ENCODE results near the gene TAF1B. TPM values are rescaled to one million over a fixed set of nuclear protein-coding genes. Genes with fewer than 3 reads are reported as not detected.
A peak's percentile ranks its signal among the peaks of the same experiment; 100 is the strongest.
"Not testable (repeated sequence)": the region's sequence is repeated elsewhere in the genome, so short reads cannot be mapped to it uniquely, and the experiment has no call there.

TAF1B gene
- total RNA-seq, 2 donors from 2014 or later: 14.8 to 16.0 TPM

DNA sequence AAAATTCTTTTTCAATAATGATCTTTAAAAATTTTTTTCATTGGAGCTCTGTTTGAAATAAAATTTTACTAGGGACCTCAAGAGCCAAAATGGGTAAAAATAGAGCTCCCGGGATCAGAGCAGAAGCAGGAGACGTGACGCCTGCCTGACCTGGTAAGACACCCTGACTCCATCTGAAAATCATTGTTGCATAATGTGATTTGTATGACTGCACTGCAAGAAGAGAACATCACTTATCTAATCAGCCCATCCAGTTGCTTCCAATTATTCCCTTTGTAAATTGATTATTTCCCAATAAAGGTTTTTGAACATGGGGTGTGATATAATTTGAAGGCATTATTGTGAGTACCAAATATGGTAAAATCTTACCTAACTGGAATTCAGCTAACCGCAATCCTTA lies 17.1 kb upstream of the TAF1B start:
- no peak for DNase-seq (ENCODE audit: low spot score)
- H3K36me3 ChIP-seq: no peaks in the 10 kb centered on the region
- WGBS: 85% methylated on average over 4 of the region's 4 CpGs
- H3K27me3 ChIP-seq (replicated peaks; ENCODE audit: insufficient read depth): no peaks in the 10 kb centered on the region
- H3K9me3 ChIP-seq: no peaks in the 10 kb centered on the region
- no peak for TF ChIP-seq POLR2AphosphoS5 (IDR thresholded peaks at IDR 0.05)
- TF ChIP-seq POLR2A (IDR thresholded peaks at IDR 0.05): no peak
- TF ChIP-seq, protein P1, sequence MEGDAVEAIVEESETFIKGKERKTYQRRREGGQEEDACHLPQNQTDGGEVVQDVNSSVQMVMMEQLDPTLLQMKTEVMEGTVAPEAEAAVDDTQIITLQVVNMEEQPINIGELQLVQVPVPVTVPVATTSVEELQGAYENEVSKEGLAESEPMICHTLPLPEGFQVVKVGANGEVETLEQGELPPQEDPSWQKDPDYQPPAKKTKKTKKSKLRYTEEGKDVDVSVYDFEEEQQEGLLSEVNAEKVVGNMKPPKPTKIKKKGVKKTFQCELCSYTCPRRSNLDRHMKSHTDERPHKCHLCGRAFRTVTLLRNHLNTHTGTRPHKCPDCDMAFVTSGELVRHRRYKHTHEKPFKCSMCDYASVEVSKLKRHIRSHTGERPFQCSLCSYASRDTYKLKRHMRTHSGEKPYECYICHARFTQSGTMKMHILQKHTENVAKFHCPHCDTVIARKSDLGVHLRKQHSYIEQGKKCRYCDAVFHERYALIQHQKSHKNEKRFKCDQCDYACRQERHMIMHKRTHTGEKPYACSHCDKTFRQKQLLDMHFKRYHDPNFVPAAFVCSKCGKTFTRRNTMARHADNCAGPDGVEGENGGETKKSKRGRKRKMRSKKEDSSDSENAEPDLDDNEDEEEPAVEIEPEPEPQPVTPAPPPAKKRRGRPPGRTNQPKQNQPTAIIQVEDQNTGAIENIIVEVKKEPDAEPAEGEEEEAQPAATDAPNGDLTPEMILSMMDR (IDR thresholded peaks at IDR 0.05): no peak
- peaks cover 6% of the 10 kb centered on the region for H3K4me1 ChIP-seq (replicated peaks)
- no peak overlapping the region for H3K27ac ChIP-seq
- intact Hi-C loops (cut with DNase I): no loop called here
- no peak overlapping the region for H3K4me3 ChIP-seq

DNA sequence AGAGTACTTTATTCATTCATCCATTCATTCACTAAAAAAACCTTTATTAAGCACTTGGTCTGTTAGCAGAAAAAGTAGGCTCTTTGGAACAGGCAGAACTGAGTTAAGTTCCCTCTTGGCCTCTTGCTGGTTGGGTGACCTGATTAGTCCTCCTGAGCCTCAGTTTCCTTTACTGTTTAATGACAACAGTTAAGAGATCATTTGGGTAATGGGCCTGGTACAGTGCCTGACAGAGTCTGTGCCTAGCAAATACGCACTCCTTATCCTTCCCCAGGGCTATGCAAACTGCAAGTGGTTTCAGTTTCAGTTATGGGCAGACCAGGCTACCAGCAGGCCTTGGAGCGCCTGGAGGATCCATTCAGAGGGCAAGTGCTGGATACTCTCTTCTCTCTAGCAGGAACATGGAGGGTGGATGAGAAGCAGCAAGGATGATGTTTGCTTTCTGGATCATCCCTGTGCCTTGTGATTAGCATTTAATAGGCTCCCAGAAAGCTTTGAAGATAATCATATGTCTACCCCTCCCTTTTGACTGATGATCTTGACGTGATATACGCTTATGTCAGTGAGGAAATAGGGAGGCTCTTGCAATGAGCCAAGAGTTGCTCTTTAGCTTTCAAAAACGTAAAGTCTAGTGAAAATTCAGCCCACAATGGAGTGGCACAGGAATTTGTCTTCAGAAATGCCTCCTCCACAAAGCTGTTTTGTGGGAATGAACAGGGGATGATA lies 12.4 kb upstream of the TAF1B start:
- peak overlapping the region; percentile 66 to 85 for H3K27ac ChIP-seq
- peak; percentile 38 for DNase-seq (ENCODE audit: low spot score)
- no peaks in the 10 kb centered on the region for H3K27me3 ChIP-seq (replicated peaks; ENCODE audit: insufficient read depth)
- peaks cover 7% of the 10 kb centered on the region for H3K4me1 ChIP-seq (replicated peaks)
- H3K4me3 ChIP-seq: no peak overlapping the region
- intact Hi-C loops (cut with DNase I): no loop called here
- no peaks in the 10 kb centered on the region for H3K36me3 ChIP-seq
- no peaks in the 10 kb centered on the region for H3K9me3 ChIP-seq
- TF ChIP-seq POLR2A (IDR thresholded peaks at IDR 0.05) (no peak), POLR2AphosphoS5 (IDR thresholded peaks at IDR 0.05) (no peak)
- TF ChIP-seq, protein P1 (IDR thresholded peaks at IDR 0.05): no peak
- 36% methylated on average over 5 of the region's 5 CpGs for WGBS

DNA sequence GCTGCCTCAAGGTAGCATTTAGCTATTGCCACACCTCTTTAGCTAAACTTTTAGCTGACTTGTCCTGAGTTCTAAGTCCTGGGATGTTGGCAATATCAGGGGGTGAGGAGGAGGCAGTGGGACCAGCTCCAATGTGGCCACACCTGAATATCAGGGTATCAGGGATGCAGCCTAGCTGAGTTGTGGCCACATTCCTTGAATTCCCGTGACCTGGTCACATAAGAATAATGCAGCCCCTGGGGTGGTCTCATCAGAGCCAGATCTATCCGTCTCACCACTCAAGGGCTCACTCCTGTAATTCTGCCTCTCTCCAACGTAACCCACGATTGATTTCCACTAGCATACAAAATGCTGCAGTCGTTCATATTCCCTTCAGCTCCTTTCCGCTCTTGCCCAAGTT lies 11.6 kb upstream of the TAF1B start:
- Histone ChIP-seq H3K9me3 (no peaks in the 10 kb centered on the region), H3K4me3 (no peak overlapping the region), H3K4me1 (replicated peaks) (peaks cover 7% of the 10 kb centered on the region), H3K36me3 (no peaks in the 10 kb centered on the region), H3K27me3 (replicated peaks; ENCODE audit: insufficient read depth) (no peaks in the 10 kb centered on the region), H3K27ac (peak overlapping the region; percentile 66 to 85)
- 72% methylated on average over 6 of the region's 6 CpGs for WGBS
- intact Hi-C loops (cut with DNase I): no loop called here
- no peak for DNase-seq (ENCODE audit: low spot score)
- TF ChIP-seq POLR2AphosphoS5 (IDR thresholded peaks at IDR 0.05) (no peak), POLR2A (IDR thresholded peaks at IDR 0.05) (no peak)
- TF ChIP-seq, protein P1 (IDR thresholded peaks at IDR 0.05): no peak

DNA sequence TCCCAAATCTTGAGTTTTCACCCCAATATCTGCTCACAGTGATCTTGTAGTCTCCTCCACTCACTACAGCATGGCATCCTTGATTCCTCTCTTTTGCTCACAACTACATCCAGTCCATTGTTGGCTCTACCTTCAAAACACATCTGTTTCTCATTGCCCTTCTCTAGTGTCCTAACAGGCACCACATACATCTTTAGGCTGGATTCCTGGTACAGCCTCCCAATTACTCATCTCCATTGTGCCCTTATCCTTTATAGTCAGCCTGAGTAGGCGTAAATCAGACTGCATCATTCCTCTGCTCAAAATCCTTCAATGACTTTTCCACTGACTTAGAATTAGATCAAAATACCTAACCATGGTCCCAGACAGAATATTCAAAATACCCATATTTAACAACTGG lies 10.7 kb upstream of the TAF1B start:
- no peaks in the 10 kb centered on the region for H3K9me3 ChIP-seq
- no peak for DNase-seq (ENCODE audit: low spot score)
- intact Hi-C loops (cut with DNase I): no loop called here
- TF ChIP-seq, protein P1 (IDR thresholded peaks at IDR 0.05): no peak
- TF ChIP-seq POLR2AphosphoS5 (IDR thresholded peaks at IDR 0.05) (no peak), POLR2A (IDR thresholded peaks at IDR 0.05) (no peak)
- 97% methylated on average over 1 of the region's 1 CpG for WGBS
- H3K27ac ChIP-seq: no peak overlapping the region
- H3K4me1 ChIP-seq (replicated peaks): peaks cover 7% of the 10 kb centered on the region
- no peaks in the 10 kb centered on the region for H3K36me3 ChIP-seq
- no peak overlapping the region for H3K4me3 ChIP-seq
- no peaks in the 10 kb centered on the region for H3K27me3 ChIP-seq (replicated peaks; ENCODE audit: insufficient read depth)

DNA sequence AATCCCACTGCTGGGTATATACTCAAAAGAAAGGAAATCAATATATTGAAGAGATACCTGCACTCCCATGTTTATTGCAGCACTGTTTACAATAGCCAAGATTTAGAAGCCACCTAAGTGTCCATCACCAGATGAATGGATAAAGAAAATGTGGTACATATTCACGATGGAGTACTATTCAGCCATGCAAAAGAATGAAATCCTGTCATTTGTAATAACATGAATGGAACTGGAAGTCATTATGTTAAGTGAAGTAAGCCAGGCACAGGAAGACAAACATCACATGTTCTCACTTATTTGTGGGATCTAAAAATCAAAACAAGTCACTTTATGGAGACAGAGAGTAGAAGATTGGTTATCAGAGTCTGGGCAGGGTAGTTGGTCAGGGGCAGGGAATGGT lies 8.2 kb upstream of the TAF1B start:
- H3K36me3 ChIP-seq; H3K27ac ChIP-seq; DNase-seq (ENCODE audit: low spot score); intact Hi-C loops (cut with DNase I); H3K27me3 ChIP-seq (replicated peaks; ENCODE audit: insufficient read depth); H3K9me3 ChIP-seq; H3K4me3 ChIP-seq; H3K4me1 ChIP-seq (replicated peaks): not testable (repeated sequence)
- 96% methylated on average over 1 of the region's 1 CpG for WGBS

All from prostate gland (tissue), 2 donors.